NCI-H128 (cell line): ENCODE measurements around the gene KXD1.

Experiments used
- DNase-seq: peaks from one replicate; lab custom pipeline; 2025; ENCODE audit not compliant: unreplicated experiment; lab: John Stamatoyannopoulos, UW

Gene KXD1

GRCh38 chr19:18612051-18612771 lies 54.5 kb downstream of the KXD1 start:
- DNase-seq = no peak

- DNase-seq = no peak
These were observed 55.3 kb downstream of the KXD1 start, which contains the start of gene TMEM59L for GRCh38 chr19:18612772-18613588. TMEM59L (plus strand) TSS chr19:18612870; CDS start chr19:18612959, 89 bp downstream.

DNA sequence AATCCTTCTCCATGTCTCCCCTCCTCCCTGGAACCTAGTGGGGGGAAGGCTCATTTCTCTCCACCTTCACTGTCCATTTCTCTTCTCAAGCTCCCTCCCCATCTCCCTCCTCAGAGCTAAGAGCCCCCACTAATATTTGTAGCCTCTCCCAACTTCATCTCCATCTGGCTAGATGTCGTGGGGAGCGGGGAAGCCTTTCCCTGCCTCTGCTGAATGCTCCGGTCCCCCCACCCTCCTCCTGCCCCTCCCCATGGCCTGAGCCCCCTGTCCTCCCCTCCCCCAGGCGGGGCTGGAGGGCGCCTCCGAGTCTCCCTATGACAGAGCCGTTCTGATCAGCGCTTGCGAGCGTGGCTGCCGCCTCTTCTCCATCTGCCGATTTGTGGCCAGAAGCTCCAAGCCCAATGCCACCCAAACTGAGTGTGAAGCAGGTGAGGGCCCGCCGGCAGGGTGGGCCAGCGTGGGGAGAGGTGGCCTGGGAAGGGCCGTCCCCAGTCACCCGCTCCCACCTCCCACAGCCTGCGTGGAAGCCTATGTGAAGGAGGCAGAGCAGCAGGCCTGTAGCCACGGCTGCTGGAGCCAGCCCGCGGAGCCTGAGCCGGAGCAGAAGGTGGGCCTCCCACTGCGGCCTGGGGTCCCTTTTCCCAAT lies 56.0 kb downstream of the KXD1 start:
- no peak for DNase-seq

DNA sequence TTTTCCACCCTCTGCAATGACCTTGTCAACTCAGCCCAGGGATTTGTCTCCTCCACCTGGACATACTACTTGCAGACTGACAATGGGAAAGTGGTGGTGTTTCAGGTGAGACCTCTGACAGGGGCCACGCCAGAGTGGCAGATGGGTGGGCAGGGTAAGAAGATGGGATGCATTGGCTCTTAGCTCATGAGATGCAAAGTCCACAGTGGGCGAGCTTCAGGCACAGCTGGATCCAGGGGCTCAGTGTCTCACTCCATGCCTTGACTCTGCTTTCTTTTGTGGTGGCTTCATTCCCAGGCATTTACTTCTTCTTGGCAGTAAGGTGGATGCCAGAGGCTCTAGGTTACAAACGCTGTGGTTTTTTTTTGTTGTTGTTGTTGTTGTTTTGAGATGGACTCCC lies 58.4 kb downstream of the KXD1 start:
- DNase-seq = no peak

- DNase-seq = no peak
These were observed 59.9 kb downstream of the KXD1 start for GRCh38 chr19:18617562-18617961.

DNA sequence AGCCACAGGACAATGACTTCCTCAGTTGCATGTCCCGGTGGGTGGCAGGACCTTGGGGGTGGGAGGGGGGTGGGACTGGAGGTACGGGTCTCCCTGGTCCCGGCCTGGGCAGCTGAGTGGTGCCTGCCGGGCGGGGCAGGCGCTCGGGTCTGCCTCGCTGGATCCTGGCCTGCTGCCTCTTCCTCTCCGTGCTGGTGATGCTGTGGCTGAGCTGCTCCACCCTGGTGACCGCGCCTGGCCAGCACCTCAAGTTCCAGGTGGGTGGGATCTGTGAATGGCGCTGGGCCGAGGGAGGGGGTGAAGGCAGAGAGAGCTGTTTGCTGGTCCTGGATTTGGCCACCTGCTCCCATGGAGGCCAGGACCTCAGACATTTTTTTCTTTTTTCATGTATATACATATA lies 60.6 kb downstream of the KXD1 start:
- DNase-seq = no peak
